ENCODE measurements around the gene MRPL53. TPM values are rescaled to one million over a fixed set of nuclear protein-coding genes. Genes with fewer than 3 reads are reported as not detected.
A peak's percentile ranks its signal among the peaks of the same experiment; 100 is the strongest.
"Not testable (repeated sequence)": the region's sequence is repeated elsewhere in the genome, so short reads cannot be mapped to it uniquely, and the experiment has no call there.

MRPL53 gene
- total RNA-seq, 2 donors from 2014 or later: 50.9 to 62.7 TPM

DNA sequence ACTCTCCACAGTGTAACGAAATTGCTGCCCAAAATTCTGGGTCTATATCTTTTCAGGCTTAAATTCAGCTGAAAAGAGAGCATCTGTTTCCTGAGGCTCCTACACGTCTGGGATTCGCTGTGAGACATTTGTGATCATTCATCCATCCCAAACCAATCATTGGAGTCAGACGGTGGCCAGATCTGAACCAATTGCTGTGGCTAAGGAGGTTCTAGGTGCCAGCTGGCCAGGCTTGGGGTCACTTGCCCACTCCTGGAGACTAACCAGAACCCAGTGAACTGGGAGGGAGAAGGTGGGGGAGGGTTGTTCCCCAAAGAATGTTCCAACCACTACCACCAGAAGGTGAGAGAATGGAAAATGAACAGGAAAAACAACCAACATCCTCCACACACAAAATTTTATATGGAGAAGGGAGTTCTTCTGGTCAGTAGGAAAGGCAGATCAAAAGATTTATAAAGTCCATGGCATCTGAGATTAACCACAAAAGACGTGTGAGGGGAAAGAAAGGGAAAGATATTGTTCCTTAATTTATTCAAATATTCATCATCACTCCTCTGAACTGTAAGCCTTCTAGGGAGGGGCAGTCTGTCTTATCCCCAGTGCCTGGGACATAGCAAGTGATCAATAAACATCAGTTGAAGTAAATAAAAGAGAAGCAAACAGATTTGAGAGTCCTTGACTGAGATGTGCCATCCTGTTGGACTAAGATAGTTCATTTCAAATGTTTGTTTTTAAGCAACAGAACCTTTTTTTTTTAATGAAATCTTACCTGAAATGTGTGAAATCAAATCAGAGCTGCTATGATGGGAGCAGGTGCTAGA is 27.8 kb downstream of the MRPL53 start:
- WGBS, 2 experiments (ENCODE audit: insufficient coverage in 1 of 2, insufficient read length in 1 of 2): 83 to 97% methylated on average over 3 to 4 of the region's 5 CpGs
- peaks cover 7% of the 10 kb centered on the region for H3K4me1 Mint-ChIP-seq
- Histone ChIP-seq H3K36me3 (ENCODE audit: control insufficient read depth, insufficient read depth, low read length) (no peaks in the 10 kb centered on the region), H3K27me3 (ENCODE audit: control insufficient read depth, insufficient read depth, low read length, poor library complexity, severe bottlenecking) (no peaks in the 10 kb centered on the region), H3K4me3 (ENCODE audit: low read length) (no peak overlapping the region), H3K27ac (ENCODE audit: low read depth, low read length) (no peak overlapping the region), H3K9ac (ENCODE audit: extremely low read depth, low read length, poor library complexity, severe bottlenecking) (no peak overlapping the region), H3K9me3 (ENCODE audit: control insufficient read depth, low read length) (no peaks in the 10 kb centered on the region), H3K4me1 (ENCODE audit: control insufficient read depth, insufficient read depth, low read length) (no peaks in the 10 kb centered on the region)
- no peaks in the 10 kb centered on the region for H3K9me3 Mint-ChIP-seq
- no peak overlapping the region for H3K27ac Mint-ChIP-seq
- H3K4me3 Mint-ChIP-seq: no peak overlapping the region
- DNase-seq: no peak
- TF ChIP-seq CTCF (conservative IDR thresholded peaks at IDR 0.05): no peak
- H3K36me3 Mint-ChIP-seq (ENCODE audit: low read depth): no peaks in the 10 kb centered on the region
- no peaks in the 10 kb centered on the region for H3K27me3 Mint-ChIP-seq (ENCODE audit: insufficient read depth)

DNA sequence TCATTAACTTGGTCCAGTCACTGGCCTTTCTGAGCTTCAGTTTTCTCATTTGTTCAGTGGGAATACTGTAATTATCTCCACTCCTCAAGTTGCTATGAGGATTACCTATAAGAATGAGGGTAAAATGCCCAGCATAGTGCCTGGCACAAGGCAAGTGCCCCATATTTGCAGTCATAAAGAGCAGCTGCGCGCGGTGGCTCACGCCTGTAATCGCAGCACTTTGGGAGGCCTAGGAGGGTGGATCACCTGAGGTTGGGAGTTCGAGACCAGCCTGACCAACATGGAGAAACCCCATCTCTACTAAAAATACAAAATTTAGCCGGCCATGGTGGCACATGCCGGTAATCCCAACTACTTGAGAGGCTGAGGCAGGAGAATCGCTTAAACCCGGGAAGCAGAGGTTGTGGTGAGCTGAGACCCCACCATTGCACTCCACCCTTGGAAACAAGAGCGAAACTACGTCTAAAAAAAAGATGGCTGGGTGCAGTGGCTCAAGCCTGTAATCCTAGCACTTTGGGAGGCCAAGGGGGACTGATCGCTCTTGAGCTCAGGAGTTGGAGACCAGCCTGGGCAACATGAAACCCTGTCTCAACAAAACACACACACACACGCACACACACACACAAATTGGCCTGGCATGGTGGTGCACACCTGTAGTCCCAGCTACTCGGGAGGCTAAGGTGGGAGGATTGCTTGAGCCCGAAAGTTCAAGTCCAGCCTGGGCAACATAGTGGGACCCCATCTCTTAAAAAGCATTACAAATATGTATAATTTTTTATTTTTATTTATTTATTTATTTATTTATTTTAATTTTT is 29.8 kb downstream of the MRPL53 start:
- WGBS, 2 experiments (ENCODE audit: insufficient coverage in 1 of 2, insufficient read length in 1 of 2): 76 to 86% methylated on average over 7 to 16 of the region's 16 CpGs
- Mint-ChIP-seq H3K4me3 (peak overlapping the region; percentile 96), H3K27ac (peak overlapping the region; percentile 99), H3K36me3 (ENCODE audit: low read depth) (peaks cover 14% of the 10 kb centered on the region), H3K4me1 (peaks cover 27% of the 10 kb centered on the region)
- H3K9me3 Mint-ChIP-seq; H3K9me3 ChIP-seq (ENCODE audit: control insufficient read depth, low read length); DNase-seq; H3K27ac ChIP-seq (ENCODE audit: low read depth, low read length); H3K27me3 Mint-ChIP-seq (ENCODE audit: insufficient read depth); H3K27me3 ChIP-seq (ENCODE audit: control insufficient read depth, insufficient read depth, low read length, poor library complexity, severe bottlenecking): not testable (repeated sequence)
- H3K4me3 ChIP-seq (ENCODE audit: low read length): peak overlapping the region; percentile 96
- peaks cover 12% of the 10 kb centered on the region for H3K4me1 ChIP-seq (ENCODE audit: control insufficient read depth, insufficient read depth, low read length)
- peaks cover 19% of the 10 kb centered on the region for H3K36me3 ChIP-seq (ENCODE audit: control insufficient read depth, insufficient read depth, low read length)
- H3K9ac ChIP-seq (ENCODE audit: extremely low read depth, low read length, poor library complexity, severe bottlenecking): peak overlapping the region; percentile 95

GRCh38 chr2:74441690-74442482 is 30.6 kb downstream of the MRPL53 start, which contains the start of gene RTKN:
RTKN (minus strand) TSS chr2:74441937; CDS start chr2:74441816, 121 bp downstream.
- Histone ChIP-seq H3K4me1 (ENCODE audit: control insufficient read depth, insufficient read depth, low read length) (peaks cover 12% of the 10 kb centered on the region), H3K9me3 (ENCODE audit: control insufficient read depth, low read length) (no peaks in the 10 kb centered on the region), H3K27me3 (ENCODE audit: control insufficient read depth, insufficient read depth, low read length, poor library complexity, severe bottlenecking) (no peaks in the 10 kb centered on the region), H3K4me3 (ENCODE audit: low read length) (peak within 1 kb of the TSS; percentile 96), H3K36me3 (ENCODE audit: control insufficient read depth, insufficient read depth, low read length) (peaks cover 27% of the 10 kb centered on the region), H3K27ac (ENCODE audit: low read depth, low read length) (peak within 1 kb of the TSS; percentile 98), H3K9ac (ENCODE audit: extremely low read depth, low read length, poor library complexity, severe bottlenecking) (peak within 1 kb of the TSS; percentile 95)
- peak; percentile 25 for TF ChIP-seq CTCF (conservative IDR thresholded peaks at IDR 0.05)
- DNase-seq: peak; percentile 94
- no peaks in the 10 kb centered on the region for H3K9me3 Mint-ChIP-seq
- H3K27ac Mint-ChIP-seq: peak within 1 kb of the TSS; percentile 99
- H3K36me3 Mint-ChIP-seq (ENCODE audit: low read depth): peaks cover 18% of the 10 kb centered on the region
- WGBS, 2 experiments (ENCODE audit: insufficient coverage in 1 of 2, insufficient read length in 1 of 2): 1 to 3% methylated on average over 12 to 75 of the region's 75 CpGs
- H3K4me1 Mint-ChIP-seq: peaks cover 35% of the 10 kb centered on the region
- peak within 1 kb of the TSS; percentile 96 for H3K4me3 Mint-ChIP-seq
- no peaks in the 10 kb centered on the region for H3K27me3 Mint-ChIP-seq (ENCODE audit: insufficient read depth)

Data from endodermal cell (in vitro differentiated cells).